Activated CD4-positive, alpha-beta T cell treated with anti-CD3 and anti-CD28 coated beads, Interleukin-2, Interleukin-4, amounts not matched to agents 100 ng/mL and 50 ng/mL, durations not matched to agents 16 hours and 8 hours (primary cell): ENCODE measurements around the gene ZCCHC4.
A peak's percentile ranks its signal among the peaks of the same experiment; 100 is the strongest.
"Not testable (repeated sequence)": the region's sequence is repeated elsewhere in the genome, so short reads cannot be mapped to it uniquely, and the experiment has no call there.

Experiments used
- DNase-seq: peaks from one replicate; pipeline ENCODE4 v3.0.0-alpha.2; 2020; ENCODE audit warnings: low spot score

The ZCCHC4 gene

DNA sequence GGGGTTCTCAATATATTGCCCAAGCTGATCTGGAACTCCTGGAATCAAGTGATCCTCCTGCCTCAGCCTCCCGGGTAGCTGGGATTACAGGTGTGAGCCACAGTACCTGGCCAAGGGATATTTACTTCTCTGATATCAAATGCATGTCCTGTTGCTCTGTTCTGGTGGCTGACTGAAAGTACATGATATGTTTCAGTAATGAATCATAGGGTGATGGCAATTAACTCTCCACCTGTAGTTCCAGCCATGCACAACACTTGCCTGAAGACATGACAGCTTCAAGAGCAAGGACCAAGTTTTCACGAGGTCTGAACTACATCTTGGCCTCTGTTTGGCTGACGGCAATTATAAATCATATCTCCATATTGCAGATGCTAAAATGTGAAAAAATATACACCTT lies 9.1 kb downstream of the ZCCHC4 start:
- DNase-seq: peak; percentile 15

DNA sequence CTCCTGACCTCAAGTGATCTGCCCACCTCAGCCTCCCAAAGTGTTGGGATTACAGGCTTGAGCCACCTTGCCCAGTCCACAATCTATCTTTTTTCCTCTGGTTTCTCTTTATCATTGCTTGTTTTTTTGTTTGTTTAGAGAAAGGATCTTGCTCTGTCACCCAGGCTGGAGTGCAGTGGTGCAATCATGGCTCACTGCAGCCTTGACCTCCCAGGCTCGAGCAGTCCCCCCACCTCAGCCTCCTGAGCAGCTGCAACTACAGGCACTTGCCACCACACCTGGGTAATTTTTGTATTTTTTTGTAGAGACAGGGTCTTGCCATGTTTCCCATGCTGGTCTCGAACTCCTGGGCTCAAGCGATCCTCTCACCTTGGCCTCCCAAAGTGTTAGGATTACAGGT lies 15.9 kb downstream of the ZCCHC4 start:
- not testable (repeated sequence) for DNase-seq

DNA sequence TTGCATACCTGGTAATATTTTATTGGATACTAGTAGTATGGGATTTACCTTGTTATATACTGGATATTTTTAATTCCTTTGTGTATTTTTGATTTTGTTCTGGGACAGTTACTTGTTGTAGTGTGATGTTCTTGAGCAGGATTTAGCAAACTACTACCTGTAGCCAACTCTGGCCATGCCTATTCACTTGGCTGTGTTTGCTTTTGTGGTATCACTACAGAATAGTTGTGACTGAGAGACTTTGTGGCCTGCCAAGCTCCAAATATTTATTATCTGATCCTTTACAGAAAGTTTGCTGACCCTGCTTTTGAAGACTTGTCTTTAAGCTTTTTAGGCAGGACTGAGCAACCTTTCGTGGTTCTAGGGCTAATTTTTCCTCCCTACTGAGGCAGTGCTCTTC lies 17.8 kb downstream of the ZCCHC4 start:
- DNase-seq: no peak

DNA sequence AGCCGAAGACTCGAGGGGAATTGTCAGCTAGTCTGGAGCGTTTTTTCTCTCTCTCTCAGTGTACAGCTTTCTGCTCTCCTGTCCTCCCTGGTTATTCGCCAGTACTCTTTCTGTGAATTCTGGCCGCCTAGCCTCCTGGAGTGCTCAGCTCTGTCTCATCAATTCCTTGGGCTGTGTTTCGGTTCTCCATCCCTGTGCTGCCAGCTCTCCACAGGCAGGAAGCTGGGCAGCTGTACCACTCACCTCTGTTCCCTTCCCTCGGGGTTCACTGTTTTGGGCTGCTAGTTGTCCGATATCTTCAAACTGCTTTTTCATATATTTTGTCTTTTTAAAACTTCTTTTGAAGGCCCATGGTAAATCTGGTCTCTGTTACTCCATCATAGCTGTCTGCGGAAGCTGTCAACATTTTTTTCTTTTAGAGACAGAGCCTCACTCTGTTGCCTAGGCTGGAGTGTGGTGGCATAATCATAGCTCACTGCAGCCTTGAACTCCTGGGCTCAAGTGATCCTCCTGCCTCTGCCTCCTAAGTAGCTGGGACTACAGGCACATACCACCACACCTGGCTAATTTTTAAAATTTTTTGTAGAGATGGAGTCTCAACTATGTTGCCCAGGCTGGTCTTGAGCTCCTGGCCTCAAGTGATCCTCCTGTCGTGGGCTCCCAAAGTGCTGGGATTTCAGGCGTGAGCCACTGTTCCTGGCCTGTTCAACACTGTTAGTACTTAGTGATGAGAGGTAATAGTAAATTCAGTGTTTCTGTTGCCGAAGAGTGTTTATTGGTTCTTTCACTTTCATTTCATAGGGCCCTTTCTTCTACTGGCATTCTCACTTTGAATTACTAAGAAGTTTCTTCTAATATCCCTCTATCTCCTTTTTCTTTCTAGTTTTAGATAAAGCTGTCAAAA lies 18.6 kb downstream of the ZCCHC4 start:
- DNase-seq: peak; percentile 39

DNA sequence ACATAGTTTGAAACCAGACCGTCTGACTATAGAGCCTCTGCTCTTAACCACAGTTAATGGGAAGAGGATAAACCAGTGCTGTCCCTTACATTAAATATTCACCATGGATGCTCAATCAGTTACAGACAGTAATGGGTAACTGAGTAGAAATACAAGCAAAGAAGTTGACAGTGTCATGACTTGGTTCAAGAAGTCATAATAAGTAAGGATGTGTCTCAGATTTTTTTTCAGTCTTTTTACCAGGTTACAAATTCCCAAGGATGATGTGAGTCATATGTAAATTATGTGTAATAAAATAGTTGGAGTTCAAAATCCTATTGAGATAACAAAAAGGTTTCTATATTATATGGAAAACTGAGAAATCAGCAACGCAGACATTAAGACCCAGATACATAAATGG lies 31.1 kb downstream of the ZCCHC4 start:
- no peak for DNase-seq

DNA sequence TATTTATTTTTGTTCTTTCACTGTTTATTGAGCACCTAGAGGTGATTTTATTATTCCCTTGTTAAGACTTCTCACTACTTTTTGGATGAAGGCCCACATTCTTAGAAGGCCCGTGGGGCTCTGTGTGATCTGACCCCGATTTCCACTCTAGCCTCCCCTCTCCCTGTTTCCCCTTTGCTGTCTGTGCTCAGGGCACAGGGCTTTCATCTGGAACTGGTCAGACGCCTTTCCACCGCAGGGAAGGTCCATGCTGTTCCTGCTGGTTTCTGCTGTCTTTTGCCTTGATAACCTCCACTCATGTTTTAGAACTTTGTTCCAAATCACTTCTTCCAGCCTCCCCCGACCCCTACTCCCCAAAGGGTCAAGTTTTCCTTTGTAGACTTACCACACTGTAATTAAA lies 33.2 kb downstream of the ZCCHC4 start:
- no peak for DNase-seq

DNA sequence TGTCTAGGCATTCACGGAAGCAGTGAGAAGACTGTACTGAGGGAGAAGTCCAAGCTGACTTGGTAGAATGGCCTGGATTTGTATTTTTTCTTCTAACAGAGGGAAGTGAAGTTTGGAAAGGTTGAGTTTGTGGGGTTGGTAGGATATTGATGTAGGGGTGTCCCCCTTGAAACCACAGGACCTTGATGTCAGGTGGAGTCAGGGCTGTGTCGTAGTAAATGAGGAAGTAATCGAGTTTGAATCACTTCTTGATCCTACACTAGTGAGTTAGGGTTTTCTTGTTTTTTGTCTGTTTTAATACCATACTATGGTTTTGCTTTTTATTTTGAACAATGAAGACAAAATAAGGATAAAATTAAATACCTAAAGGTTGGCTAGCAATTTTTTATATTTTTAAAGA lies 34.3 kb downstream of the ZCCHC4 start:
- DNase-seq: no peak

DNA sequence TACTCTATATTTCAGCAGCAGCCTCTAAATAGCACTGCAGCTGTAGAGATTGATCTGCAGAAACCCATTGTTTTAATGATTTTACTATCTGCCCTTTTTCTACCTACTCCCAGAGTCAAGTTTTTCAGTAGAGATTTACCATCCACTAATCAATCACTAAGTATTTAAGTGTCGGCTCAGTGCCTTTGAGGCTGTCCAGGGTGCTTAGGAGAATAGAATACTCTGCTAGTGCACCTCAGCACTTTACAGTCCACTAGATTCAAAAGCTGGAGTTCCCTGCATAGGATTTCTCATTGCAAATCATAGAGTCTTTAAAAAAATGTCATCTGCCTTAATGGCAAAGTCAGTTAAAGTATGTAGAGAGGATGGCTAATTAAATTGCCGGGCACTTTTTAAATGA lies 34.9 kb downstream of the ZCCHC4 start:
- DNase-seq: no peak

DNA sequence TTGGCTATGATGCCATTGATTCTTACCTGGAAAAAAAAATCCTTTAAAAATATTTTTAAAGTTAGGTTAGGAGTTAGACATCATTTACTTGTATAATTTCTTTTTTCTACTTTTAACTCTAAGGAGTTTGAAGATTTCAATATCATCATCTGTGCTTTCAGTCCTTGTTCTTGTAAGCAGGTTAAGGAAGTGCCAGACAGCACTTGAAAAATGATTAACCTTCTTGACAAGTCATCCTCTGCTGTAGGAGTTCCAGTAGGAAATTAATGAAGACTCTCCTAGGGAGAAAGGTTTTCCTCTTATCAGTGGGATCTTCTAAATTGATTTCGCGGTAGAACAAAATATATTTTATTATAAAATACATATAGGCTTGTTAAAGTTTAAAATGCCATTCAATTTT lies 35.4 kb downstream of the ZCCHC4 start:
- DNase-seq: no peak

DNA sequence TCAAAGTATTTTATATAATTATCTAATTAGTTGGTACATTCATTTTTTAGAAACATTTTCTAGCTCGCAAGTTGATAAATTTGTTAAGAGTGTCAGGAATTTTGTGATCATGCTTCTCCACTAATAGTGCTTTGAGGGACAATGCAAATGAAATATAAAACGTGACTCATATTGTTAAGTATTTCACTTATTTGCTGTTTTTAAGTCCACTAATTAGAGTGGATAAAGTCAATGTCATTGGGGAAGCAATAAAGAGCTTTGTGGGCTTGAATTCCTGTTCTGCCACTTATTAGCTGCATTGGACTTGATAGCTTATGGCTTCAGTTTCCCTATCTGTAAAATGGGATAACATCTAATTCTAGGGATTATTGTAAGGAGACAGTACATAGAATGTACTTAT lies 38.0 kb downstream of the ZCCHC4 start:
- no peak for DNase-seq

DNA sequence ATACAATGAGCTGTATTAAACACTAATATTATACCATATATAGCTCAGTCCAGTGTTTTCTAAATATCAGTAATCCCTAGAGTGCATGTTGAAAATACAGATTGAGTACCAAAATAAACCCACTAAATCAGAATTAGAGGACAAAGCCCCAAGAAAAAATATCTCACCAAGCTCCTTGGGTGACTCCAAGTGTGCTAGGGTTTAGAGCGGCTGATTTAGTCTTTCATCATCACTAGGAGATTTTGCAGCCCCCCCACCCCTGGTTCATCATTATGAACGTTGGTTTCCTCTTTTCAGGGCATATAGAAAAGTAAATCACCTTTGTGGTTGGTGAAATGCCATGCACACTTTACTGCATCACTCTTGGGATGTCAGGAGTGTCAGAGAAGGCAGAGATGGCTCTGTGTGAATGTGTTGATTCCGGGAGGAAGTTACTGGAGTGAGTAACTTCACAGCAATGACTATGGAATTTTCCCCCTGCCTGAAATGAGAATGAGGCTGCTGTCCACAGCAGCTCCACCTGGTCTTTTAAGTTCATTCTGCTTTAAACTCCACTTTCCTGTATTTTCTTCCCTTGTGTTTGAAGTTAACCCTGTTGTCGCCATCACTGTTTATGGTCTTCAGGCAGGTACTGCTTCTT lies 39.3 kb downstream of the ZCCHC4 start:
- no peak for DNase-seq

DNA sequence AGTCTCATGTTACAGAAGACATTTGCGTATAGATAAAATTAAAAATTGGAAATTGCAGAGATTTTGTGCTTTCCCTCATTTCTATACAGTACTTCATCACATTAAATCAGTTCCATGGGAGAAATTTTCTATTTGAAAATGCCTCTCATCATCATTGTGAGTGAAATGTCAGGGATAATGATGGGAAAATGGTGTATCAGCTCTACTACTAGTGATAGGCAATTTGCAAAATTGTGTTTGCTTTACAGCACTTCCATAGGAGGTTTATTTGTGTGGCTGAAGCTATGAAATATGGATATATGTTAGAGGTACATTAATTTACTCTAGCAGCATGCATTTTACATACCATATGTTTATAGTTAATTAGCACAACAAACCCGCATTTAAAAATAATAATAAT lies 43.5 kb downstream of the ZCCHC4 start:
- DNase-seq: no peak

DNA sequence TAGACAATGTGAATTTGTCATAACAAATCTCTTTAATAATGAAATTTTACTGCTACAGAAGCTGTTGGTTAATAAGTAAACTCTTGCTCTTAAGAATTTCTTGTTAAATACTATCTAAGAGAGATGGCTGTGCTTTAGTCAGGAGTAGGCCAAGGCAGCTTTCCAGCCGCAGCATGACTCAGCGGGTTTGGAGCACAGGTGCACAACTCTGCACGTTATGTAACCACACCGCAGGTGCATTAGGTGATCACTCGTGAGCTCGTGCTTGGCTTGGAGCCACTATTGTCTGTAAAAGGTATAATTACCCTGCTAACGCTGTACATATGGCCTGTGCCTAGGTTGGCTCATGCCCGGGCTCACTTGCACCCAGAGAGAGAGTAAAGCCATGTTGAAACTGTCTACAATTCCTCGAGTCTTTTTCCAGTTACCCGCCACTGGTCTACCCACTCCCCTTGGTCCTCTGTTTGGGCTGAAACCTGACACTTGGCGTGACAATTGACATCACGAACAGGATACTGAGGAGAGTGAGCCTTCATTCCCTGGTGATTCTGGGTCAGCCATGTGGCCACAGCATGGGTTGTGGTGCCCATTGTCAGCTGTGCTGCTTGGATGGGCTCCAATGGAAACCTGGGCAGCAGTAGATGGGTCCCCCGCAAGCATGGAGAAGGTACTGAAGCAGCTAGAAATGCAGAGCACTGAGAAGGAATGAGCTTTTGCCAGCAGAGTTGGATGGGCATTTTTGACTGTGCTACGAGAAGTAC lies 46.1 kb downstream of the ZCCHC4 start:
- no peak for DNase-seq

DNA sequence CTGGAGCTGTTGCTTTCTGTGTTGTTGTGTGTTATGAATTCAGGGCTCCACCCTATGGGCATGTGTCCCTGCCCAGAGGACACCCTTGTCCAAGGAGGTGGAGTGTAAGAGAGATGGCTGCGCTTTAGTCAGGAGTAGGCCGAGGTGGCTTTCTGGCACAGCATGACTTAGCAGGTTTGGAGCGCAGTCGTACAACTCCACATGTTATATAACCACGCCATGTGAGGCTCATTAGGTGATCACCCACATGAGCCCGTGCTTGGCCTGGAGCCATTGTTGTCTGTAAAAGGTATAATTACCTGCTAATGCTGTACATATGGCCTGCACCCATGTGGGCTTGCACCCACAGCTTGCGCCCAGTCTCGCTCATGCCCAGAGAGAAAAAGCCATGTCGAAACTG lies 48.7 kb downstream of the ZCCHC4 start:
- no peak for DNase-seq

DNA sequence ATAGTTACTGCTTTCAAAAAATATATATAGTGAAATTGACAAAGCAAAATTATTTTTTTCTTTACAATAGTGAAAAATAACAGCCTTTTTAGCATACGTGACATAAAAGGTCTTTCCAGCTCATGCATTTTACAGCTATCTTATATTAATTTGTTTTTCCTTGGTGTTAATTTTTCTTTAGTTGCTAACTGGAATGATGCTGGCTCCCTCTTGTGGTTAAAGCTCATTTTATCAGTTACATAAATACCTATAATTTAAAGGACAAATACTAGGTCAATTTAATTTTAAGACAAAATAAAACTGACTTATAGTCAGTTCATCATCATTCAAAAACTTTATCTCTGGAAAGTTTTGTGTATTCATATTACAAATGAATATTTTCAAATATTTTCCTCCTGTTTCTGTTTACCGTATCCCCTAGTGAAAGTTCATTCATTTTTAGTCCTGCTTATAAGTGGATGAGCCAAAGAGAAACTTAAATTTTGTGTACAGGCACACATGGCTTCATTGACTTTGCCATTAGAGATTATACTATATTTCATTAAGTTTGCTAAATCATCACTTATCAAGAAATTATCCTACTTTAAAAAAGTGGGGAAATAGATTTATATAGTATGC lies 54.5 kb downstream of the ZCCHC4 start:
- DNase-seq: peak; percentile 28

DNA sequence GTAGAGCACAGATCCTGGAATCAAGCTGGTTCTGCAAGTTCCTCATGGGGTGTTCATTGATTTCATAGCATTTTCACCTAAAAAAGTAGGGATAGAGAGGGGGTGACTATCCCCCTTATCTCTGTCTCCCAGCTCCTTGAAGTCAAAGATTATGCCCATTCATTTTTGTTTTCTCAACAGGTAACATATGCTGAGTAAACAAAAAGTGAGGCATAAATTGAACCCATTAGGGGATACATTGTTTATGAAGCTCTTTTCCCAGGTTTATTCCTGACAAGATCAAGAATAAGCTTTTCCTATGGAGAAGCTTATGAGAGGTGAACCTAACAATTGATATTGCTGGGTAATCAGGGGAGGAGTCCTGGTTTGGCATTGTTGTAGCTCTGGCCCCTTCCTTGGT lies 55.3 kb downstream of the ZCCHC4 start:
- no peak for DNase-seq

DNA sequence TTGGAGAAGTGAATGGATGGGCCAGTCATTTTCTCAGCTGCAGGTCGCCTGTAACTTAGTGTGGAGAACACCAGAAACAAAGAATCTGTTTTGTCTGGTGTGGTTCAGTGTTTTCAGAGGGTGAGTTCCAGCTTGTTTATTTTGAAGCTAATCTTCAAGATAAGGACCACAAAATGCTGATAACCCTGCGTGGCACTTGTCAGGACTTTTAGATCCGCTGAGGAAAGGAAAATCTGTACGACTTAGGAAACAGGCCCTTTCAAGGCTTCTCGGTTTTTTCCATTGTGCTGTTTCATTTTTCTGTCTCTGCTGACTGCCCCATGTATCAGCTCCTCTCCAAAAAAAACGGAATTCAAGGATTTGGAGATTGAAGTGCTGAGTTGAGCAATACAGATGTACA lies 55.7 kb downstream of the ZCCHC4 start:
- no peak for DNase-seq

DNA sequence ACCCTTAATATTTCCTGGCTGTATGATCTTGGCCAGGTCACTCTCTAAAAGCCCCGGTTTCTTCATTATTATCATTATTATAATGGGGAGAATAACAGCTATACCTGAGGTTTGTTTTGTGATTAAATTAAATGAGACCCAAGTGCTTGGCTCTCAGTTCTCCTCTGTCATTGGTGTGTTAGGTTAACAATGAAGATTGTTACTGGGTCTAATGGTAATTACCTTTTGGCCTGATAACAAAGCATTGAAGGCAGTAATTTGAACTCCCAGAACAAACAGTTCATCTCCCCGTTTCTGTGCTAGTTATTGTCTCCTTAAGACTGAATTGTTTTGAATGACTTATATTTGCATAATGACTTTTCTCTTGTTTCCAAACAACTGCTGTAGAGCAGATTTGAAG lies 57.7 kb downstream of the ZCCHC4 start:
- DNase-seq: no peak

DNA sequence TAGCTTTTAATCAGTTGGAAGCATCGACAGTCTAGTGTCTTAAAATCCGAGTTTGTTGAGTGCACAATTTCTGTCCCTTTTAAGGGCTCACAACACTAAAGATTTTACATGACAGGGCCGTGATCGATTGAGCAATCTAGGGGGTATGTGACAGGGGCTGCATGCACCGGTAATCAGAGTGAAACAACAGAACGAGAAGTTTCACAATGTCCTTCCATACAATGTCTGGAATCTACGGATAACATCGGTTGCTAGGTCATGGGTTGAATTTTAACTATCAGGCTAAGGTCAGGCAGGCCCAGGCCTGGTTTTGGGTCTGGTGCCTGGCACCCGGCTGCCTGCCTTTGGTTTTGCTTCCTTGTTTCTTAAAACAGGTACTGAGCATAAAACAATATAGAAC lies 60.0 kb downstream of the ZCCHC4 start:
- not testable (repeated sequence) for DNase-seq

DNA sequence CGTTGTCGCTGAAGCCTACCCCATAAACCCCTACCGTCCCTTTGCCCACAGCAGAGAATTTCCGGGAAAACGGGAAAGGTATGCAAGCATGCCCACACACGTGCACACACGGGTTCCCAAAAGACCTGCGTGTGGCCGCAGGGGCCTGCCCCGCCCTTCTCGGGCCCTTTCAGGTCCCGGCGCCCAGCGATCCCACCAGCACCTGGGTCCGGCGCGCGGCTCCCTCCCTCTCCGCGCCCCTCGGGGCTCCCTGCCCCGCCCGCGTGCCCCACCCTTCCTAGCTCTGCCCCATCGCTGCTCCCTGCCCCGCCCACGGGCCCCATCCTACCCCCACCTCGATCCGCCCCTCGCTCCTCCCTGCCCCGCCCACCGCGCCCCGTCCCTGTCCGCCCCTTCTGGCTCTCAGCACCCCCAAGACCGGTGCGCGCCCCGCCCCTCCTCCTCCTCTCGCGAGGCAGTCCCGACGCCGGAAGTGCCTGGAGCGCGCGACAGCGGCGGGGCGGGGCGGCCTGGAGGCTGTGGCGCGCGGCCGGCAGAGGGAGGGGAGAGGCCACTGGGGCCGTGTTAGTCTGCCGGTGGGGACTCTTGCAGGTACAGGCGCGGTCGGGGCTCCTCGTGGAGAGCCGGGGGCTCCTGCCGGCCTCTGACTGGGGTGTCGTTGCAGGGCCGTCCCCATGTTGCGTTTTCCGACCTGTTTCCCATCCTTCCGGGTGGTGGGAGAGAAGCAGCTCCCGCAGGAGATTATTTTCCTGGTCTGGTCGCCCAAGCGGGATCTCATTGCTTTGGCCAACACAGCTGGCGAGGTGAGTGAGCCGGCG lies 64.4 kb downstream of the ZCCHC4 start, which contains the start of gene ANAPC4:
Gene ANAPC4 (plus strand): TSS at position 510 of the 818 bp plus-strand sequence. CDS start 165 bp downstream, at position 675.
- peak; percentile 98 for DNase-seq
